Activated T-helper 9 cell treated with anti-CD3 and anti-CD28 coated beads, Interleukin-2, amount 50 U/mL, for 16 hours (primary cell): ENCODE measurements around the gene RAB36.

Source experiments
- DNase-seq: peaks from one replicate; pipeline ENCODE4 v3.0.0-alpha.2; 2020; ENCODE audit warnings: low read depth

The RAB36 gene

DNA sequence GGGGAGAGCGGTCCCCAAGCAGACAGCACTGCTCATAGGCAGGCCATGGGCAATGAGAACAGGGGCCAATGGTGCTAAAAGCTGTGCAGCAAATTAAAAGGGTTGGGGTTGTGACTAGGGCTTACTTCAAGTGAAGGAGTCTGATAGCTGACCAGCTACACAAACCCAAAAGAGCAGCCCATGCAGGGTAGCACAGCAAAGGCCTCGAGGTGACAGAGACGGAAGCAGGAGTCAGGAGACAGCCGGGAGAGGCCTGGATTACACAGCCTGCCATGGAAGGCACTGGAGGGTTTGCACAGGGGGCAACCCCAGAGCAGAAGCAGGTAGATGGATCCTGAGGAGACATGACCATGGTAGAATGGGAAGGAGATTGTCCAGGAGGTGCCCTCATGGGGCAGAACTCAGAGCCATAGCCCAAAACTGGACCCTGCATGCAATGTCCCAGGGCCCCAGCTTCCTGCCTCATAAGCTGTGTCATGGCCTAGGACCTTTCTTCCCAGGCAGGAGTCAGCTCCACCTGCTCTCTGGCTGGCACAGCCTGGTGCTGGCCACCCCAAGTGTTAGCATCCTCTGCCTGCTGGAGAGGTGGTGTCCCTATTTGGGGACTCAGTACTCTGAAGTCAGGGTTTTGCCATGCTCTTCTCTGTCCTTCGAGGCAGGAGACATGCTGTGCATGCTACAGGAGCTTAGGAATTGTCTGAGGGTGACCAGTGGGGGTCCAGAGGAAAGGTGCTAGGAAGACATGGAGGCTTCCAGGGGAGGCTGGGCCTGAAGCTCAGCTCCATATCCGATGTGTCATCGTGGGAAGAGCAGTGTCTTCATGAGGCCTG, 36.8 kb upstream of the RAB36 start:
- no peak for DNase-seq

GRCh38 chr22:23109079-23109347, 36.3 kb upstream of the RAB36 start:
- no peak for DNase-seq

- no peak for DNase-seq
Observed at GRCh38 chr22:23109441-23109978, 35.8 kb upstream of the RAB36 start.

- DNase-seq, result no peak
Observed at GRCh38 chr22:23110190-23110921, 34.9 kb upstream of the RAB36 start.

- DNase-seq, result no peak
Observed at GRCh38 chr22:23110922-23111527, 34.3 kb upstream of the RAB36 start.

GRCh38 chr22:23112472-23113012, 32.7 kb upstream of the RAB36 start:
- no peak for DNase-seq

DNA sequence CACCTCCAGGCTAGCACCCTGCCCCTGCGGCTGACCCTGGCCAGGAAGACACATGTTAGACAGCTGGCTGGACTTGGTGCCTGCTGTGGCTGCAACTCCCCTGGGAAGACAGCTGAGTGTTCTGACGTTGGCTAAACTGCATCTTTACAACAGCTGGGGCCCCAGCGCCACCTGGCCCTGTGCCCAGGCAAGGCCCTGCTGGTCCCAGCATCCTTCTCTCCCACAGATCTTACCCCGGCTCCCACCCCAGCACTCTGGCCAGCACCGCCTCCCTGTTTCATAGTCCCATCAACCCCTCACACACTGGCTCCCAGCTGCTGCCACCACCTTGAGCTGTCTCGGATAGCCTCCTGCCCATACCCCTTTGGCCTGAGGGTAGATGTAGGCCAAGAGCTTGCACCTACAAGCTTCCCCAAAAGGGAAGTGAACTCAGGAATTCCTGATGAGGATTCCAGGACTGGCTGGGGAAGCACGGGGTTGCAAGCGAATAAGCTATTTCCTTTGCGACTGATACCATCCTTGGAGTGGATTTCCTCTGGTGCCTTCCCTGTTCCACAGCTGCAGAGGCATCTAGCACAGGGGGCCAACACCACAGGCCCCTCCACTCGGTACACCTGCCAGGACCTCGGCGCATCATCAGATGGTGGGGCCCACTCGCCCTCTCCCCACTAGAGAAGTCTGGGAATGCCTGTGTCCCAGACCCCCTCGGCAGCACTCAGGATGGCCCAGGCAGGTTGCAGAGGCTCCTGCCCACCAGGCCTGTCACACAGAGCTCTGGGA, 32.0 kb upstream of the RAB36 start:
- no peak for DNase-seq

GRCh38 chr22:23113847-23114720, 31.2 kb upstream of the RAB36 start:
- no peak for DNase-seq

GRCh38 chr22:23114721-23115020, 30.6 kb upstream of the RAB36 start:
- DNase-seq, result no peak

DNA sequence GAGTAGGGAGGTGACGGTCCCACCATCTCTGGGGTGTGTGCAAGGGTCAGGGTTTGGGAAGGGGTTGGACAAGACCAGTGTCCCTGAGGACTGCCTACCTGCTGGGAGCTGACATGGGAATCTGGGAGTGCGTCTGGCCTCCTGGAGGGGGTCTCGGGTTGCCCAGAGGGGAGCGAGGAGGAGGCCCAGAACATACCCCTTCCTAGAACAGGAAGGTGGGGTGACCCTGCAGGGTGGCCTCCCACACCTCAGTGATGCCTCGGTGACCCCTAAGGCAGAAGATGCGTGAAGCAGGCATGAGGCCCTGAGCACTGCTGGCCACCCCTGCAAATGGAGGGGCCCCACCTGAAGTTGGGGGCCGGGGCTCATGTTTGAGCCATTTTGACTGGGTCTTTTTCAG, 29.9 kb upstream of the RAB36 start:
- no peak for DNase-seq

DNA sequence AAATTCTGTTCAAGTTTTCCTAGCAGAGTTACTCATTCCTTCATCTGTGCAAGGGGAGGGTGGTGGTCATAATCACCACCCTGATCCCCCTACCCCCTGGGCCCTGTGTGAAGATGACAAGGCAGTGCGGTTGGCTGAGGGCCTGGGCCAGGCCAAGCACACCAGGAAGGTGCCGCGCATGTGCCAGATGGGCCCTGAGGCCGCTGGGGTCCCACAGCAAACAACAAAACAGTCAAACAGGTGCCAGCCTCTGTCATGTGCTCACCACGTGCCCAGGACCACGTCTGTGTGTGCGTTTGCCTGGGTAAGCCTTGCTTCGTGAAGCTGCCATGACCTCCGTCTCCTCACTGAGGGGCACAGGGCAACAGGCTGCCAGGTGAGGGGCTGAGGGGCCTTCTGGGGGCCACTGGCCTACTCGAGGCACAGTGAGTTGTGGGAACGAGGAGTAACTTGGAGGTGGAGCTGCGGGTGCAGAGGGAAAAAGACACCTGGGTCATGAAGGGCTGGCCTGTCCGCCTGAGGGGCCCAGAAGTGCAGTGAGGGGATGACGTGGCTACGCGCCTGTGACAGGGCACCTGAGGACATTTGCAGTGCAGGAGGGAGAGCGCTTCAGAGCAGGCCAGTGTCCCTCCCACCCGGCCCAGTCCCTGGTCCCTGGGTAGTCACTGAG, 29.3 kb upstream of the RAB36 start:
- DNase-seq, result no peak

DNA sequence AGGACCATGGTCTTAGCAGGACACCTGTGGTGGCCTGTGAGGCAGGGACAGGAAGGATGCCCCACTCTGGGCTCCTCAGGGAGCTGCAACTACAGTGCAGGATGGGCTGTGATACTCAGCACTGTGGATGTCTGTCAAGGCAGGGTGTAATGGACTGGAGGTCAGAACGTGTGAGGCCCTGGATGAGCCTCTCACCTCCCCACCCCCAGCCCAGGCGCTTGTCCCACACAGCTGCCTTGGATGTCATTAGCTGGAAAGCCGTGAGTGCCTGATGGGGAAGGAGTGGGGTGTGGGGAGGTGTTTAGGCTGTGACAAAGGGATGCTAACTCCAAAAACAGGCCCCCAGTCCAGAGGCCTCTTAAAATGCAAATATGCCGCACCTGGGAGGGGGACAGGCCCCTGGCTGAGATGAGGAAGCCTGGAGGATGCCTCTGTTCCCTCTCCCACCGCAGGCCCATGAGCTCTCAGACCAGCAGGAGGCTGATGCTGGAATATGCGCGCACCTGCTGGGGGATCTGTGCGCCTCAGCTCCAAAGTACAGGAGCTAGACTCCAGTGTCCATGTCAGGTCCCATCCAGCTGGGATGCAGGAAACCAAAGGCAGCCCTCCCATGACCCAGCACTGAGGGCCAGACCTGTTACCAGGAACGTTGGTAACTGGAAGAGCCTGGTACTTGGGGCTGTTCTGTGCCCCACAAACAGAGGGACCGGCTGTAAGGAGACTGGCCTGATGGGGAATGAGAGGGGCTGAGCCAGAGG, 28.6 kb upstream of the RAB36 start:
- DNase-seq, result no peak

- no peak for DNase-seq
Observed at GRCh38 chr22:23117275-23117674, 28.0 kb upstream of the RAB36 start.

DNA sequence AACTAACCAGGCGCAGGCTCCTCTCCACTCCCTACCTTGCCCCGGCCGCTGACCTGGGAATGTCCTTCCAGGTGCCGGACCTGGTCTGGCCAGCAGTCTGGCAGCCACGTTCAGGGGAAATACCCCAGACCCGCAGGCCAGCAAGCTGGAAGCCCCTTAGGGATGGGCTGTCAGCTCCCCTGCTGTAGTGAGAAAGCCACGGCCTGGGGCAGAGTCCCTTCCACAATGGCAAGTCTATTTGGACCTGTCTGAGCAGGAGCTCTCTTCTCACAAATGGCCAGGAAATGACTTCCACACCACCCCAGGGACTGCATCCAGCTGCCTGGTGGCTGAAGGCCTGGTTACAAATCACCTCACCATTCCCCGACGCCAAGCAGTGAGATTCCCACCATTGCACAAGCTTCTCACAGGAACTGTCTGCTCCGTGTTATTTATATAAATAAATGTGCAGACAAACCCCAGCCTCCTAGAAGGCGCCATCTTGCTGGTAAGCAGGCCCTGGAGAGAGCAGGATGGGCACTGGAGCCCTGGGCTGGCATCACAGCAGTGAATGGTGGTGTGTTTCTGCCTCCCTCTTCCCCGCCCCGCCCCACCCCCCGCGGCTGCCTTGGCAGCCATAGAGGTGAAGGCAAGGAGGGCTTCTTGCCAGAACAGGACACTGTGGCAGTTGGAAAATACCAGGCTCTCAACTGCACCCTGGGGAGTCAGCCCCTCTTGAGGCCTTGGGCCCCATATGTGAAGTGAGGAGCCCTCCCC, 27.2 kb upstream of the RAB36 start:
- DNase-seq, result no peak

DNA sequence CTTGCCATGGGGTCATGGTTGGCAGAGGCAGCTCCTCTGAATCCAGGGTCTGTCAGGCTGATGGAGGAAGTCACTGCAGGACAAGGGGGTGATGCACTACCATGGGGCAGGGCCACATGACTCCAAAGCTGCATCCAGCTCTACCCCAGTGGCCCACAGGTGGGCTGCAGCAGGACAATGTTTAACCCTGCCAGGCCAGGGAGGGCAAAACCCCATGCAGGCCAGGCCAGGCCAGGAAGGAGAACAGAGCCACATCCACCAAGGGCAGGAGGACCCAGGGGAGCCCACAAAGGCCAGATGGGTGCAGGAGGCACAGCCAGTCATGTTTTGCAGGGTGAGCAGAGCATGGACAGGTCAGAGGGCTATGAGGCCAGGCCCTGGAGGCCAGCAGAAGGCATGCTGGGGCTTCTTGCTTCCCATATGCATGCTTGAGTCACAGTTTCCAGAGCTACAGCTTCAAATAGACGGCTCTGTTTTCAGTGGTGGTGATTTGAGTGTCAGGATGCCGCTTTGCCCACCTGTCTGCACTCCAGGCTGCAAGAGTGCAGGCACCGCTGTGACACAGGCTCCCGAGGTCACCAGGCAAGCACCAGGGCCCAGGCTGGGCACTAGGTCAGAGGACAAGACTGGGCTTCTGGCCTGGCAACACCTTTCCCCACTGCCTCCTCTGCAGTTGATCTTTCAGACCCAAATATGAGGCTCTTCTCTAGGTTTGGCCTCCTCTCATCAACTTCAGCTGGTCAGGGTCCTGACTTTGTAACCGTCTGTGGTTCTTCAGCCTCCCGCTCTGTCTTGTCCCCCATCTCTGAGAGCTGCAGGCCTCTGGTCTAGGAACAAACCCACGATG, 26.4 kb upstream of the RAB36 start:
- no peak for DNase-seq

DNA sequence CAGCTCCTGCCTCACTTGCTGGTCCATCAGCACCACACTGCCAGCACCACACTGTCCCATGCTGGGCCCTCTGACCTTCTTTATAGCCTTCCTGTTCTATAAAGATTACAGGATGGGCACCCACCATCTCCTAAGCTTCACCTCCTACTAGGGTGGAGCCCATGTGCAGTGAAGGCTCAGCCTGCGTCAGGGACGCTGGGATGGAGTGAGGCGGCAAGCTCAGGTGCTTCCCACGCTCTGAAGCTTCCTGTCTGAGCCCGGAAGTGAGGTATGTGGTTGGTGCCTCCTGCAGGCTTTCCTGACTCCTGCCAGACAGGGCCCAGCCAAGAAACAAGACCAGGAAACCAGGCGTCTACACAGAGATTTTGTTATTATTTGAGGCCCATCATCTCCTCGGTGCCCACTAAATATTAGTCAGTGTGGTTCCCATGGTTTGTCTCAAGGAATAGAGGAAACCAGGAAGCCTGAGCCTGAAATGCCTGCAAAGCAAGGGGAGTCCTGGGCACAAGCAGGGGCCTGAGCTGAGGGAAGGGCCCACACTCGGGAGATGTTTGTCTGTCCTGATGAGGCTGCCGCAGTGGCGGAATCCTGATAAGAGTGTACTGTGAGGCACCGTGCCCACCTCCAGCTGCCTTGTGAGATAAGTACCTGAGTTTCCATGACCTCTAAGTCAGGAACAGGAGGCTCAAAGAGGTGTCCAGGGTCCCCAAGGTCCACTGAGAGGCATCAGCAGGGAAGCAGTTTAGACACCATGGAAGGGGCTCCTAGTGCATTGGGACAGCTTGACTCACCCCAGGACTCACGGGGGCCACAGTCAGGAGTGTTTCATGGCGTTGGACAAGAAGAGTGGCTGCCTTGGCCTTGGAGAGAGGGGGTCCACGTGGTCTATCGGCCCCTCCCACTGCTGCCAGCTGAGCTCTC, 25.5 kb upstream of the RAB36 start:
- peak; percentile 37 for DNase-seq

DNA sequence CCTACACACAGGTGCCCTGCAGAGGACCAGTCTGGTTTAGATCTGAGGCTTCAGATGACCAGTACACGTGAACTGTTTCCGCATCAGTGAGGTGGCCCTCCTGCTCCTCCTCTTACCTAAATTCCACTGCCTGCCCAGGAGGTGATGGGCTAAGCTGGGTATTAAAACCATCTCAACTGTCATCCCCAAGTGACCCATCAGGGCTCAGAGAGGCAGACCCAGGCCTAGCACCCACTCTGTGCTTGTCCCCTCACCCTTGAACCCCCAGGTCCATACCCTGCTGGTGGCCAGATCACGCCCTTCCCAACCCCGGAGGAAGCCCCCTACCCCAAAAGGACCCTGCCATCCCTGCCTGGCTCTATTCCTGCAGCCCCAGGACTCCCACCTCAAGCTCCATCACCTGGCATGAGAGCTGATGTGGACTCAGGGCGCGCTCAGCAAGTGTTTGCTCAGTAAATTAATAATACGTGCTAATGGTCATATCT, 24.8 kb upstream of the RAB36 start:
- DNase-seq, result no peak
